Stimulated activated CD8-positive, alpha-beta memory T cell treated with anti-CD3 and anti-CD28 coated beads, Interleukin-4, amount 100 ng/mL, for 1 hour (primary cell): ENCODE results near the gene TARS3.

Source experiments
- DNase-seq, 2 donors: peaks; one replicate each; pipeline ENCODE4 v3.0.0-alpha.2; 2020; ENCODE audit warnings: low read depth in 2 of 2, low spot score in 1 of 2

The TARS3 gene

GRCh38 chr15:101702077-101702476 is 22.2 kb downstream of the TARS3 start:
- DNase-seq: no peak

- no peak for DNase-seq
Observed at GRCh38 chr15:101698314-101698713, 26.0 kb downstream of the TARS3 start.

GRCh38 chr15:101697488-101697887 is 26.8 kb downstream of the TARS3 start:
- DNase-seq: no peak

- DNase-seq: no peak
Observed at GRCh38 chr15:101696829-101697228, 27.4 kb downstream of the TARS3 start.

- DNase-seq: no peak
Observed at GRCh38 chr15:101694261-101694660, 30.0 kb downstream of the TARS3 start.

- no peak for DNase-seq
Observed at GRCh38 chr15:101692801-101693598, 31.3 kb downstream of the TARS3 start.

- DNase-seq: no peak
Observed at GRCh38 chr15:101689901-101690300, 34.4 kb downstream of the TARS3 start.

- no peak for DNase-seq
Observed at GRCh38 chr15:101686718-101687117, 37.6 kb downstream of the TARS3 start.

GRCh38 chr15:101684877-101685276 is 39.4 kb downstream of the TARS3 start:
- no peak for DNase-seq

GRCh38 chr15:101684384-101684783 is 39.9 kb downstream of the TARS3 start:
- no peak for DNase-seq

GRCh38 chr15:101679806-101680205 is 44.5 kb downstream of the TARS3 start:
- DNase-seq: no peak

- DNase-seq: no peak
Observed at GRCh38 chr15:101676921-101677329, 47.3 kb downstream of the TARS3 start.

- no peak for DNase-seq
Observed at GRCh38 chr15:101675796-101676582, 48.3 kb downstream of the TARS3 start.

- DNase-seq: no peak
Observed at GRCh38 chr15:101675015-101675414, 49.3 kb downstream of the TARS3 start.

- DNase-seq: no peak
Observed at GRCh38 chr15:101672298-101672697, 52.0 kb downstream of the TARS3 start.

- no peak for DNase-seq
Observed at GRCh38 chr15:101669744-101670143, 54.5 kb downstream of the TARS3 start.

- DNase-seq: no peak
Observed at GRCh38 chr15:101667881-101668280, 56.4 kb downstream of the TARS3 start.

- DNase-seq: no peak
Observed at GRCh38 chr15:101664303-101664913, 59.9 kb downstream of the TARS3 start.

- no peak for DNase-seq
Observed at GRCh38 chr15:101662203-101662602, 62.1 kb downstream of the TARS3 start.

- DNase-seq: no peak
Observed at GRCh38 chr15:101660005-101660404, 64.3 kb downstream of the TARS3 start.

GRCh38 chr15:101657968-101658784 is 66.1 kb downstream of the TARS3 start:
- DNase-seq: no peak
